Liver (tissue), 2 donors: ENCODE data around the gene CCDC196.

Experiments
- RAD21 ChIP-seq, 2 donors: IDR thresholded peaks; 2 replicates each; pipeline ENCODE4 v1.6.1; 2016; ENCODE audit warnings: antibody characterized with exemption in 2 of 2, mild to moderate bottlenecking in 2 of 2
- TF ChIP-seq, protein P1 (sequence below): IDR thresholded peaks from 2 replicates; pipeline ENCODE4 v1.6.1; 2016; ENCODE audit warnings: antibody characterized with exemption, mild to moderate bottlenecking
- donor health status: healthy.

DNA sequence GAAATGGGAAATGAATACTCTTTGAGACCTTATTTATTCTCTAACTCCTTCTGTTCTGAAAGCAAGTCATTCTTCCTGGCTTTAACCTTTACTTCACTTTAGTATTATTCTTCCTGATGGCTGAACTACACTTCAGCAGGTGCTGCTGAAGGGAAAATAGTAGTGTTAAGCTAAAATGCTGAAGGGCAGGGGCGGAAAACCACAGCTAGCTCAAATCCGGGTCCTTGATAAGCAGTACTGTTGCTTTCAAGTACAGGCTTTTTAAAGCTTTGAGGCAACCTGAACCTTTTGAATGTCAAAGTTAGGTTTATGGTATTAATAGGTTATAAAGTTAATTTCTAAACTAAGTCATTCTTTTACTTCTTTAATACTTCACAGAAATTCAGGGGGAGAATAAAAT, 10.7 kb downstream of the CCDC196 start:
- TF ChIP-seq, protein P1, sequence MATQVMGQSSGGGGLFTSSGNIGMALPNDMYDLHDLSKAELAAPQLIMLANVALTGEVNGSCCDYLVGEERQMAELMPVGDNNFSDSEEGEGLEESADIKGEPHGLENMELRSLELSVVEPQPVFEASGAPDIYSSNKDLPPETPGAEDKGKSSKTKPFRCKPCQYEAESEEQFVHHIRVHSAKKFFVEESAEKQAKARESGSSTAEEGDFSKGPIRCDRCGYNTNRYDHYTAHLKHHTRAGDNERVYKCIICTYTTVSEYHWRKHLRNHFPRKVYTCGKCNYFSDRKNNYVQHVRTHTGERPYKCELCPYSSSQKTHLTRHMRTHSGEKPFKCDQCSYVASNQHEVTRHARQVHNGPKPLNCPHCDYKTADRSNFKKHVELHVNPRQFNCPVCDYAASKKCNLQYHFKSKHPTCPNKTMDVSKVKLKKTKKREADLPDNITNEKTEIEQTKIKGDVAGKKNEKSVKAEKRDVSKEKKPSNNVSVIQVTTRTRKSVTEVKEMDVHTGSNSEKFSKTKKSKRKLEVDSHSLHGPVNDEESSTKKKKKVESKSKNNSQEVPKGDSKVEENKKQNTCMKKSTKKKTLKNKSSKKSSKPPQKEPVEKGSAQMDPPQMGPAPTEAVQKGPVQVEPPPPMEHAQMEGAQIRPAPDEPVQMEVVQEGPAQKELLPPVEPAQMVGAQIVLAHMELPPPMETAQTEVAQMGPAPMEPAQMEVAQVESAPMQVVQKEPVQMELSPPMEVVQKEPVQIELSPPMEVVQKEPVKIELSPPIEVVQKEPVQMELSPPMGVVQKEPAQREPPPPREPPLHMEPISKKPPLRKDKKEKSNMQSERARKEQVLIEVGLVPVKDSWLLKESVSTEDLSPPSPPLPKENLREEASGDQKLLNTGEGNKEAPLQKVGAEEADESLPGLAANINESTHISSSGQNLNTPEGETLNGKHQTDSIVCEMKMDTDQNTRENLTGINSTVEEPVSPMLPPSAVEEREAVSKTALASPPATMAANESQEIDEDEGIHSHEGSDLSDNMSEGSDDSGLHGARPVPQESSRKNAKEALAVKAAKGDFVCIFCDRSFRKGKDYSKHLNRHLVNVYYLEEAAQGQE: no peak
- no peak for TF ChIP-seq RAD21 (IDR thresholded peaks at IDR 0.05)
